Left forelimb (tissue), 1 donor: Measurements from ENCODE around the gene LYST.
"Not testable (repeated sequence)": the region's sequence is repeated elsewhere in the genome, so short reads cannot be mapped to it uniquely, and the experiment has no call there.

Experiments
- DNase-seq: peaks from one replicate; pipeline ENCODE4 v3.0.0-alpha.2; 2018; ENCODE audit warnings: low spot score

Gene LYST

GRCh38 chr1:235659186-235659771 is 207.4 kb downstream of the LYST start:
- no peak for DNase-seq

- DNase-seq, result no peak
These were observed 208.8 kb downstream of the LYST start for GRCh38 chr1:235657747-235658526.

- no peak for DNase-seq
These were observed 209.4 kb downstream of the LYST start for GRCh38 chr1:235657269-235657668.

GRCh38 chr1:235652364-235652763 is 214.3 kb downstream of the LYST start:
- DNase-seq, result no peak

- DNase-seq, result no peak
These were observed 215.4 kb downstream of the LYST start for GRCh38 chr1:235651170-235651806.

GRCh38 chr1:235650341-235651169 is 216.2 kb downstream of the LYST start:
- no peak for DNase-seq

- no peak for DNase-seq
These were observed 217.1 kb downstream of the LYST start, which contains the start of gene GNG4 for GRCh38 chr1:235649368-235650163. TSS of gene GNG4 (minus strand) at chr1:235649784. CDS start at chr1:235583838, 65,946 bp downstream.

GRCh38 chr1:235648954-235649367 is 217.7 kb downstream of the LYST start:
- peak; percentile 78 for DNase-seq

GRCh38 chr1:235648407-235648907 is 218.2 kb downstream of the LYST start:
- no peak for DNase-seq

GRCh38 chr1:235647537-235647936 is 219.2 kb downstream of the LYST start:
- not testable (repeated sequence) for DNase-seq

- DNase-seq, result no peak
These were observed 220.2 kb downstream of the LYST start for GRCh38 chr1:235646463-235646862.

- DNase-seq, result no peak
These were observed 221.9 kb downstream of the LYST start for GRCh38 chr1:235644693-235645305.

- DNase-seq, result no peak
These were observed 222.6 kb downstream of the LYST start for GRCh38 chr1:235643837-235644692.

GRCh38 chr1:235642943-235643371 is 223.7 kb downstream of the LYST start:
- DNase-seq, result no peak

GRCh38 chr1:235642011-235642942 is 224.4 kb downstream of the LYST start:
- DNase-seq, result no peak

GRCh38 chr1:235640580-235640979 is 226.1 kb downstream of the LYST start:
- DNase-seq, result no peak

- no peak for DNase-seq
These were observed 227.2 kb downstream of the LYST start for GRCh38 chr1:235639226-235640205.
